NT2/D1 (cell line): Measurements from ENCODE around the gene PRAME.

Experiments
- SUZ12 ChIP-seq: IDR thresholded peaks from 2 replicates; pipeline ENCODE4 v1.6.1; 2011; ENCODE audit not compliant: insufficient read length, insufficient read depth; ENCODE audit errors: extremely low read depth
- ZNF274 ChIP-seq: IDR thresholded peaks from 2 replicates; pipeline ENCODE4 v1.6.1; 2011; ENCODE audit warnings: mild to moderate bottlenecking, low read depth, low read length

- TF ChIP-seq ZNF274 (no peak), SUZ12 (no peak)
Observed at GRCh38 chr22:22573047-22573889, 14.2 kb upstream of the PRAME start.
